ENCODE results near the gene IRX6. TPM values are rescaled to one million over a fixed set of nuclear protein-coding genes. Genes with fewer than 3 reads are reported as not detected.

IRX6 gene
- polyA plus RNA-seq, 1 donor (not counting 4 experiments of a cell fraction or from before 2014, with no cell fraction given), result not detected

DNA sequence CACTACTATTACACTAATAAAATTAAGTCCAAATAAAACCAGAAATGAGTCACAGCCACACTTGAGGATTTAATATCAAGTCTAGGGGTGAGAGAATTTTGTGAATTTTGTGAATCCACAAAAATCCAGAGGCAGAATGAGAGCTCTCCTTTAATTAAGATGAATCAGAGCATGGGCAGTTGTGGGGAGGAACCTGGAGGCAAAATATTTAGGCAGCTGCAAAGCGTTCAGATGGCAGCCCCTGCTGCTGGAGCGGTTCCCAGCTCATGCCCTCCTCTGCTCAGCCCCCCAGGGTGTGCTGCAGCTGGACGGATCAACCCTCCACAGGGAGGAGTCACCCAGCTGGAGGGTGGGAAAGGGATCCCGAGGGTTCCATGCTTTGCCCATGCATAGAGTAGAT, 43.4 kb upstream of the IRX6 start:
- FAIRE-seq (no peak), DNase-seq (ENCODE audit: low read depth, low spot score) (no peak)
- H3K36me3 ChIP-seq (ENCODE audit: control insufficient read depth in 2 of 2, extremely low read depth in 1 of 2, insufficient read depth in 2 of 2, low read length in 2 of 2), result no peaks in the 10 kb centered on the region
- H3K9me3 ChIP-seq (ENCODE audit: control insufficient read depth, low read depth, low read length), result no peaks in the 10 kb centered on the region
- TF ChIP-seq, protein P1, sequence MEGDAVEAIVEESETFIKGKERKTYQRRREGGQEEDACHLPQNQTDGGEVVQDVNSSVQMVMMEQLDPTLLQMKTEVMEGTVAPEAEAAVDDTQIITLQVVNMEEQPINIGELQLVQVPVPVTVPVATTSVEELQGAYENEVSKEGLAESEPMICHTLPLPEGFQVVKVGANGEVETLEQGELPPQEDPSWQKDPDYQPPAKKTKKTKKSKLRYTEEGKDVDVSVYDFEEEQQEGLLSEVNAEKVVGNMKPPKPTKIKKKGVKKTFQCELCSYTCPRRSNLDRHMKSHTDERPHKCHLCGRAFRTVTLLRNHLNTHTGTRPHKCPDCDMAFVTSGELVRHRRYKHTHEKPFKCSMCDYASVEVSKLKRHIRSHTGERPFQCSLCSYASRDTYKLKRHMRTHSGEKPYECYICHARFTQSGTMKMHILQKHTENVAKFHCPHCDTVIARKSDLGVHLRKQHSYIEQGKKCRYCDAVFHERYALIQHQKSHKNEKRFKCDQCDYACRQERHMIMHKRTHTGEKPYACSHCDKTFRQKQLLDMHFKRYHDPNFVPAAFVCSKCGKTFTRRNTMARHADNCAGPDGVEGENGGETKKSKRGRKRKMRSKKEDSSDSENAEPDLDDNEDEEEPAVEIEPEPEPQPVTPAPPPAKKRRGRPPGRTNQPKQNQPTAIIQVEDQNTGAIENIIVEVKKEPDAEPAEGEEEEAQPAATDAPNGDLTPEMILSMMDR (optimal IDR thresholded peaks at IDR 0.05 in 1 of 3, IDR thresholded peaks at IDR 0.05 in 1 of 3, conservative IDR thresholded peaks at IDR 0.05 in 1 of 3; ENCODE audit: extremely low read depth in 1 of 3, insufficient read depth in 2 of 3, low read length in 3 of 3), result no peak
- TF ChIP-seq EZH2 (IDR thresholded peaks at IDR 0.05; ENCODE audit: low read length), result no peak
- H3K27me3 ChIP-seq (ENCODE audit: control insufficient read depth, extremely low read depth, insufficient read depth, low read length), result peaks cover 5% of the 10 kb centered on the region
- H2AFZ ChIP-seq (ENCODE audit: control insufficient read depth, low read length), result no peak overlapping the region
- H3K79me2 ChIP-seq (ENCODE audit: control insufficient read depth, insufficient read depth, low read length), result no peaks in the 10 kb centered on the region
- H3K9ac ChIP-seq (ENCODE audit: control insufficient read depth, extremely low read depth, insufficient read depth, low read length), result no peak overlapping the region
- H3K9me1 ChIP-seq (ENCODE audit: control insufficient read depth, extremely low read depth, insufficient read depth, low read length), result no peaks in the 10 kb centered on the region
- no peak overlapping the region for H3K4me2 ChIP-seq (ENCODE audit: control insufficient read depth, extremely low read depth, insufficient read depth, low read depth, low read length)
- no peak overlapping the region for H3K4me3 ChIP-seq (ENCODE audit: control insufficient read depth in 2 of 3, extremely low read depth in 1 of 3, insufficient read depth in 2 of 3, low read depth in 1 of 3, low read length in 3 of 3)
- no peaks in the 10 kb centered on the region for H4K20me1 ChIP-seq (ENCODE audit: control insufficient read depth, extremely low read depth, insufficient read depth, low read length)
- no peak overlapping the region for H3K27ac ChIP-seq (ENCODE audit: control insufficient read depth, insufficient read depth, low read length)
- dilution Hi-C loops (cut with MboI; ENCODE audit: extremely low pct_ligation_motif_present, low sequenced_read_pairs), result no loop called here
- no peaks in the 10 kb centered on the region for H3K4me1 ChIP-seq (ENCODE audit: control insufficient read depth, extremely low read depth, insufficient read depth, low read length)

DNA sequence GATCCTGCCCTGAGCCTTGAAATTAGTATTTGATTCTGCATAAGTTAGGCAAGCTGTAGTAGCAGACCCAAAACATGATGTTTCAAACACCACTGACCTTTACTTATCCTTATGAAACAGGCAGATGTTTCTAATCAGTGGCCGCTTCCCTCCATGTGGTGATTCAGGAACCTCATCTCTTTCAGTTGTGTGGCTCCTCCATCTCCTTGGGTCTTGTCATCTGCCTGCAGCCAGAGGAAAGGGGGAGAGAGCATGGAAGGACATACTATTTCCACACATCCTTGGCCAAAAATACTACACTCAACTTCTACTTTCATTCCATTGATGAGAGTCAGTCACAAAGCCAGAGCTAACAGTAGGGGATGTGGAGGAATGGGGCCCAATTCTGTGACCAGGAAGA, 41.6 kb upstream of the IRX6 start:
- Histone ChIP-seq H3K36me3 (ENCODE audit: control insufficient read depth in 2 of 2, extremely low read depth in 1 of 2, insufficient read depth in 2 of 2, low read length in 2 of 2) (no peaks in the 10 kb centered on the region), H2AFZ (ENCODE audit: control insufficient read depth, low read length) (no peak overlapping the region), H3K27me3 (ENCODE audit: control insufficient read depth, extremely low read depth, insufficient read depth, low read length) (peaks cover 5% of the 10 kb centered on the region), H3K4me1 (ENCODE audit: control insufficient read depth, extremely low read depth, insufficient read depth, low read length) (no peaks in the 10 kb centered on the region), H3K9me1 (ENCODE audit: control insufficient read depth, extremely low read depth, insufficient read depth, low read length) (no peaks in the 10 kb centered on the region), H3K27ac (ENCODE audit: control insufficient read depth, insufficient read depth, low read length) (no peak overlapping the region), H3K4me3 (ENCODE audit: control insufficient read depth in 2 of 3, extremely low read depth in 1 of 3, insufficient read depth in 2 of 3, low read depth in 1 of 3, low read length in 3 of 3) (no peak overlapping the region), H3K9ac (ENCODE audit: control insufficient read depth, extremely low read depth, insufficient read depth, low read length) (no peak overlapping the region), H3K4me2 (ENCODE audit: control insufficient read depth, extremely low read depth, insufficient read depth, low read depth, low read length) (no peak overlapping the region), H4K20me1 (ENCODE audit: control insufficient read depth, extremely low read depth, insufficient read depth, low read length) (no peaks in the 10 kb centered on the region), H3K9me3 (ENCODE audit: control insufficient read depth, low read depth, low read length) (no peaks in the 10 kb centered on the region), H3K79me2 (ENCODE audit: control insufficient read depth, insufficient read depth, low read length) (no peaks in the 10 kb centered on the region)
- dilution Hi-C loops (cut with MboI; ENCODE audit: extremely low pct_ligation_motif_present, low sequenced_read_pairs), result no loop called here
- DNase-seq (ENCODE audit: low read depth, low spot score) (no peak), FAIRE-seq (no peak)
- TF ChIP-seq EZH2 (IDR thresholded peaks at IDR 0.05; ENCODE audit: low read length), result no peak
- TF ChIP-seq, protein P1 (optimal IDR thresholded peaks at IDR 0.05 in 1 of 3, IDR thresholded peaks at IDR 0.05 in 1 of 3, conservative IDR thresholded peaks at IDR 0.05 in 1 of 3; ENCODE audit: extremely low read depth in 1 of 3, insufficient read depth in 2 of 3, low read length in 3 of 3), result no peak

Data from keratinocyte (primary cell).